Peyer's patch (tissue), 4 donors: ENCODE results near the gene TNFRSF4. TPM values are rescaled to one million over a fixed set of nuclear protein-coding genes. Genes with fewer than 3 reads are reported as not detected.
A peak's percentile ranks its signal among the peaks of the same experiment; 100 is the strongest.

Experiments
- DNase-seq, 3 donors: peaks; one replicate each; pipeline ENCODE4 v3.0.0-alpha.2; 2017 to 2019
- H3K27ac ChIP-seq, 4 donors: fragments of 200-600 bp; sonication (generic); one replicate each; pipeline ENCODE4 v1.5.1; 2016 to 2019
- H3K27me3 ChIP-seq, 2 donors: fragments of 200-600 bp; sonication (generic); one replicate each; pipeline ENCODE4 v1.5.1; 2019
- H3K36me3 ChIP-seq, 3 donors: fragments of 200-600 bp; sonication (generic); one replicate each; pipeline ENCODE4 v1.5.1; 2016 to 2019
- H3K4me1 ChIP-seq, 4 donors: fragments of 200-600 bp; sonication (generic); one replicate each; pipeline ENCODE4 v1.5.1; 2016 to 2019
- H3K4me3 ChIP-seq, 4 donors: fragments of 200-600 bp; sonication (generic); 1 replicate in 3 of 4; 2 replicates in 1 of 4; pipeline ENCODE4 v1.5.1; 2016 to 2019; ENCODE audit warnings: mild to moderate bottlenecking in 1 of 4
- H3K9me3 ChIP-seq, 4 donors: fragments of 200-600 bp; sonication (generic); one replicate each; pipeline ENCODE4 v1.5.1; 2016 to 2019; ENCODE audit warnings: mild to moderate bottlenecking in 1 of 4
- POLR2A ChIP-seq, 2 donors: fragments of 450-650 bp; IDR thresholded peaks; one replicate each; pipeline ENCODE4 v1.5.1; 2017; ENCODE audit warnings: antibody characterized with exemption in 2 of 2, mild to moderate bottlenecking in 2 of 2, moderate library complexity in 2 of 2
- total RNA-seq, 4 donors: library from RNA; depleted of rRNA; stranded (reverse); fragments of >200 nt; gene quantifications; one replicate each; pipeline ENCODE4 v1.1.0, GENCODE V29; 2016
- TF ChIP-seq, protein P1 (sequence below), 6 experiments: fragments of 450-650 bp in 4 of 6; fragments of 200-600 bp in 2 of 6; sonication (generic) in 1 of 6; IDR thresholded peaks; one replicate each; pipeline ENCODE4 v1.5.1; 2017 to 2019; ENCODE audit warnings: antibody characterized with exemption in 6 of 6, mild to moderate bottlenecking in 3 of 6, moderate library complexity in 1 of 6

Gene TNFRSF4
- total RNA-seq, result 1 to 10 TPM in 3 of 4 donors, not detected in 1; 1.6 to 9.1 (median 2.8) TPM

DNA sequence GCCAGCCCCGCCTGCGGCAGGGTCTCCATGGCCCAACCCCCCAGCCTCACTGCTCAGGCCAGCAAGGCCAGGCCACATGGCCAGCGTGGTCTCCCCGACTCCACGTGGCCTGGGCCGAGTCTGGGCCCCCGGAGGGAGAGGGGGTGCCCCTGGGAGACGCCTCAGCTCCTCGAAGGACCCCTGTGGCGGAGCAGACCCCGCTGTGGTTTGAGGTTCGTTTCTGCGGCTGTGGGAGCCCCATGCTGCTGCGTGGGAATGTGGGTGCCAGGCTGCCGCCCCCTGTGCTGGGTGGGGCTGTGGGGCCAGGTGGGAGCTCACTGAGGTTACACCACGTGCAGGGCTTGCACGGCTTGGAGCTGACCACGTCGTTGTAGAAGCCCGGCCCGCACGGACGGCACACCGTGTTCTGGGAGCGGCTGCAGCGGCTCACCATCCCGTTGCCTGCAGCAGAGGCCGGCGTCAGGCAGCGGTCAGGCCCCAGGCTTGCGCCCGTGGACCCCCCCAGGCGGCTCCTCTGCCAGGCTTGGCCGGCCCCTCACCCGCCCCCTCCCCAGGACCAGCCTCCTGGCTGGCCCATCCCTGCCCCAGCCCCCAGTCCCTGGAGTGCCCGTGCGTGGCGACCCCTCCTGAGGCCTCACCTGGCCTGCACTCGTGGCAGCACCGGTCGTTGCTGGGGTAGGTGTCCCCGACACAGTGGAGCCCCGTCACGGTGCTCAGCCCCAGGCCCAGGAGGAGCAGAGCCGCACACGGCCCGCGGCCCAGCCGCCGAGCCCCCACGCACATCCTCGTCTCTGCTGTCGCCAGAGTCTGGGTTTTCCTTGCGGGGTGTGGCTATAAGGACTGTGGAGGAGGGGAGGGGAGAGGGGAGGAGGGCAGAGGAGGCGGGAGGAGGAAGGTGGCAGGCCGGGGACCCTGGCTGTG, at the start of gene TNFRSF4:
Gene TNFRSF4, minus strand, starts transcription at position 809 of the 921 bp plus-strand sequence. Its CDS starts 26 bp downstream, at position 783.
- Histone ChIP-seq H3K9me3 (no peaks in the 10 kb centered on the region), H3K36me3 (peaks cover 0 to 21% (median 0%) of the 10 kb centered on the region in 3 donors), H3K27me3 (no peaks in the 10 kb centered on the region), H3K4me1 (peaks cover 0 to 44% (median 20%) of the 10 kb centered on the region in 4 donors), H3K4me3 (peak within 1 kb of the TSS; percentile 2 to 35 (median 26)), H3K27ac (peak within 1 kb of the TSS in 3 of 4 donors; percentile 46 to 57 (median 51))
- peak in 2 of 3 donors; percentile 45 to 74 for DNase-seq
- TF ChIP-seq, protein P1, sequence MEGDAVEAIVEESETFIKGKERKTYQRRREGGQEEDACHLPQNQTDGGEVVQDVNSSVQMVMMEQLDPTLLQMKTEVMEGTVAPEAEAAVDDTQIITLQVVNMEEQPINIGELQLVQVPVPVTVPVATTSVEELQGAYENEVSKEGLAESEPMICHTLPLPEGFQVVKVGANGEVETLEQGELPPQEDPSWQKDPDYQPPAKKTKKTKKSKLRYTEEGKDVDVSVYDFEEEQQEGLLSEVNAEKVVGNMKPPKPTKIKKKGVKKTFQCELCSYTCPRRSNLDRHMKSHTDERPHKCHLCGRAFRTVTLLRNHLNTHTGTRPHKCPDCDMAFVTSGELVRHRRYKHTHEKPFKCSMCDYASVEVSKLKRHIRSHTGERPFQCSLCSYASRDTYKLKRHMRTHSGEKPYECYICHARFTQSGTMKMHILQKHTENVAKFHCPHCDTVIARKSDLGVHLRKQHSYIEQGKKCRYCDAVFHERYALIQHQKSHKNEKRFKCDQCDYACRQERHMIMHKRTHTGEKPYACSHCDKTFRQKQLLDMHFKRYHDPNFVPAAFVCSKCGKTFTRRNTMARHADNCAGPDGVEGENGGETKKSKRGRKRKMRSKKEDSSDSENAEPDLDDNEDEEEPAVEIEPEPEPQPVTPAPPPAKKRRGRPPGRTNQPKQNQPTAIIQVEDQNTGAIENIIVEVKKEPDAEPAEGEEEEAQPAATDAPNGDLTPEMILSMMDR (IDR thresholded peaks at IDR 0.05), result no peak
- no peak for TF ChIP-seq POLR2A (IDR thresholded peaks at IDR 0.05)

DNA sequence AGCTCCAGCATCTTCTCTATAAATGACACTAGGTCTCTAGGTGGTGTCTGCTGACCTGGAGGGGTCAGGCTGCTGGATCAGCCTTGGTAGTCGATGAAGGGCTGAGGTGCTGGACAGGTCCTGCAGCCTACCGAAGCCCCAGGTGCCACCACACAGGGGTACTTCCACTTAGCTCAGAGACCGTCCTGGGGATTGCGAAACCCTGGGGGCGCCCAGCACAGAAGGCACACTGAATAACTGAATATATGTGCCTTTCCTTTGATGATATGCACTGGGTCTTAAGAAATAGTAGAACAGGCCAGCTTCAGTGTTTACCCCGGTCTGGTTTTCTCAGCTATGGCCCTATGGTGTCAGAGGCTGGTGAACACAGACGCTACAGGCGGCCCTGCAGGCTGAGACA, 48.8 kb upstream of the TNFRSF4 start:
- no peak overlapping the region for H3K27ac ChIP-seq
- no peaks in the 10 kb centered on the region for H3K4me1 ChIP-seq
- no peak for TF ChIP-seq POLR2A (IDR thresholded peaks at IDR 0.05)
- TF ChIP-seq, protein P1 (IDR thresholded peaks at IDR 0.05), result no peak
- no peak overlapping the region for H3K4me3 ChIP-seq
- H3K9me3 ChIP-seq, result no peaks in the 10 kb centered on the region
- H3K27me3 ChIP-seq, result no peaks in the 10 kb centered on the region
- no peak for DNase-seq
- peaks cover 0 to 86% (median 0%) of the 10 kb centered on the region in 3 donors for H3K36me3 ChIP-seq

DNA sequence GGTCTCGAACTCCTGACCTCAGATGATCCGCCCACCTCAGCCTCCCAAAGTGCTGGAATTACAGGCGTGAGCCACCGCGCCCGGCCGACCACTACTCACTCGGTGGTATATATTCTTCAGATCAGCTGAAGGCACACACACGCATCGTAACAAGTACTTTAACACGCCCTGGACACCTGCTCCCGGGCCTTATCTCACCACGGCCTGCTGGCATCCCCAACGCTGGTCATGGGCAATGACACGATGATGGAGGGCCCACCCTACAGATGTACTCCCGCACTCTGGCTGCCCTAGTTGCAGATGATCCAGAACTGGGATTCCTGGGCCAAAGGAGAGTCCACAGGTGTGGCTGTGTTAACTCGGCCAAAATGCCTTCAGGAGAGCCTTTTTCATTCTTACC, 48.1 kb upstream of the TNFRSF4 start:
- DNase-seq, result no peak
- Histone ChIP-seq H3K27me3 (no peaks in the 10 kb centered on the region), H3K36me3 (peaks cover 0 to 80% (median 0%) of the 10 kb centered on the region in 3 donors), H3K9me3 (no peaks in the 10 kb centered on the region), H3K4me1 (no peaks in the 10 kb centered on the region), H3K4me3 (no peak overlapping the region), H3K27ac (no peak overlapping the region)
- no peak for TF ChIP-seq POLR2A (IDR thresholded peaks at IDR 0.05)
- TF ChIP-seq, protein P1 (IDR thresholded peaks at IDR 0.05), result no peak

DNA sequence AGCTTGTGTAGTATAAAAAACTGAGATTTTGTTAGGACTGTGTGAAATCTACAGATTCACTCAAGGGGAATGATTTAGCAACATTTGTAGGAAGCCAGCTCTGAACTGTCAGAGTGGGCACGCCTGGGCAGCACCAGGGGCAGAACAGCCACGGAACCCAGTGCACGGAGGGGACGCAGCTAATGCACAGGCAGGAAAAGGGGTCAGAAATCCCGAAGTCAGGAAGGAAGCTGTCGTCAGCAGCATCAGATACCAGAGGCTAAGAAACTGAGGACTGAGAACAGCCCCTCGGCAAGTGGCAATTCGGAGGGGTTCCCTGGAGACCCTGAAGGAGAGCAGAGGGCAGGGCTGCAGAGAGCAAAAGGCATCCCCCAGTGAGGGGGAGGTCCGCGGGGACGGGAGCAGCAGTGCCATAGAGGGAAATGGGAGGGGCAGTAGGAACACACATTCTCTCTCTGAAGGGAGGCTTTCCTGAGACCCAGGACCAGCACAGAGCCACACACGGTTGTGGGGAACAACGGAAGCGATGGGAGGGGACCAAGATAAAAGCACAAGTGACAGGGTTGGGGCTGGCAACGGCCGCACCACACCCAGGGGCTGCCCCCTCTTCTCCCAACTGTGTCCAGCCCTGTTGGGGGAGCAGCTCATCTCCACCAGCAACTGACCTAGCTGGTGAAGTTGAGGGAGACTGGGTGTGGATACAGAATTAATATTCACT, 47.0 kb upstream of the TNFRSF4 start:
- H3K9me3 ChIP-seq, result no peaks in the 10 kb centered on the region
- H3K27ac ChIP-seq, result no peak overlapping the region
- TF ChIP-seq, protein P1 (IDR thresholded peaks at IDR 0.05), result no peak
- no peak for TF ChIP-seq POLR2A (IDR thresholded peaks at IDR 0.05)
- no peaks in the 10 kb centered on the region for H3K27me3 ChIP-seq
- H3K4me1 ChIP-seq, result no peaks in the 10 kb centered on the region
- H3K4me3 ChIP-seq, result no peak overlapping the region
- no peak for DNase-seq
- H3K36me3 ChIP-seq, result peaks cover 0 to 80% (median 0%) of the 10 kb centered on the region in 3 donors

DNA sequence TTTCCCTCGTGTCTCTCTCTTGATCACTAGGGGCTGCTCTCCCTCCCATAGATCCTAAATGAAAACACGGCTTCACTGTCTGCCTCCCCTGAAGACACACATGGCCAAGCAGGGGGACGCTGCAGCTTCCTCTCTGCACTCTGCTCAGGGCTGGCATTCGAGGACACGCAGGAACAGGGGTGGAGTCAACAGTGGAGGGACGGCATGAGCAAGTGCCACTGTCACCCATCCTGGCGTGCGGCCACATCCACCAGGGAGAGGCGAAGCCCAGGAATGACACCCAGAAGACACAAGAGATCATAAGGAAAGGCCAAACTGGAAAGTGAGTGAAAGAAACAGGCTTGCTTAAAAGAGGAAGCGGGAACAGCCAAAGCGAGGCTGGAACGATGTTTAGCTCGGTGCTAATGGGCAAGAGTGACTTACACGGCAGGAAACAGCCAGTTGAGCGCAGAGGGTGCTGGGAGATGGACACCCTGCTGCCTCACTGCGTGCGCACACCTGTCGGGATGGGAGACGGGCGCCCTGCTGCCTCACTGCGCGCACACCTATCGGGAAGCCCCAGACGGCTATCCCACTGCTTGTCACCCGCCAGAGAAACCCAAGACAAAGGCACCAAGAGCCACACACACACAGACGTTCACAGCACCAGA, 46.1 kb upstream of the TNFRSF4 start:
- peaks cover 0 to 82% (median 0%) of the 10 kb centered on the region in 3 donors for H3K36me3 ChIP-seq
- H3K4me3 ChIP-seq, result no peak overlapping the region
- no peak overlapping the region for H3K27ac ChIP-seq
- no peaks in the 10 kb centered on the region for H3K9me3 ChIP-seq
- H3K4me1 ChIP-seq, result no peaks in the 10 kb centered on the region
- TF ChIP-seq, protein P1 (IDR thresholded peaks at IDR 0.05), result no peak
- TF ChIP-seq POLR2A (IDR thresholded peaks at IDR 0.05), result no peak
- no peak for DNase-seq
- no peaks in the 10 kb centered on the region for H3K27me3 ChIP-seq
